Left lobe of liver (tissue), 2 donors: ENCODE results near the gene GRM5. TPM values are rescaled to one million over a fixed set of nuclear protein-coding genes. Genes with fewer than 3 reads are reported as not detected.
"Not testable (repeated sequence)": the region's sequence is repeated elsewhere in the genome, so short reads cannot be mapped to it uniquely, and the experiment has no call there.

ENCODE experiments used
- ATAC-seq: fragments of 200-7000 bp; cut with Tn5 transposase; one replicate; pipeline ENCODE4 v1.9.1; 2020; ENCODE audit warnings: mild to moderate bottlenecking, moderate library complexity
- DNase-seq: peaks from one replicate; pipeline ENCODE4 v3.0.0-alpha.2; 2020; ENCODE audit warnings: low spot score
- total RNA-seq: library from RNA; stranded (reverse); gene quantifications from one replicate; pipeline ENCODE4 v1.2.1, GENCODE V29; 2021
- donor health status: DM: no; HTN: no; CAD: no; lungs with moderate emphysema.
- donor health status: DM: no; HTN: yes; CAD: no.

Gene GRM5
- total RNA-seq, 1 donor from 2014 or later: not detected

- not testable (repeated sequence) for ATAC-seq, DNase-seq
Observed at GRCh38 chr11:88978992-88979391, 86.8 kb downstream of the GRM5 start.

DNA sequence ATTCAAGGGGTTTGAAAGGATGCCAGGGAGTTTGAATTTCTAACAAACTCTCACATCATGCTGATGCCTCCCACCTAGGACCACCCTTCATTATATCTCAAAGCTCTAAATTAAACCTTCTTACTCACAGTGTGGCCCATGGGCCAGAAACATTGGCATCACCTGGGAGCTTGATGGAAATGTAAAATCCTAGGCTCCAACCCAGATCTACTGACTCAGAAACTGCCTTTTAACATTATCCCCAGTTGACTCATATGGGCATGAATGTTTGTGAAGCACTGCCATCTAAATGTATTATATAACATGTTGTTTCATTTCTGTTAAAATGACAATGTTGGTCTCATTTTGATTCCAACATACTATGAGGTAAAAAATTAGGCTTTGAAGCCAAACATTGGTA, 90.3 kb downstream of the GRM5 start:
- ATAC-seq, DNase-seq: not testable (repeated sequence)

- DNase-seq (no peak), ATAC-seq (no peak)
Observed at GRCh38 chr11:88972210-88972609, 93.6 kb downstream of the GRM5 start.

DNA sequence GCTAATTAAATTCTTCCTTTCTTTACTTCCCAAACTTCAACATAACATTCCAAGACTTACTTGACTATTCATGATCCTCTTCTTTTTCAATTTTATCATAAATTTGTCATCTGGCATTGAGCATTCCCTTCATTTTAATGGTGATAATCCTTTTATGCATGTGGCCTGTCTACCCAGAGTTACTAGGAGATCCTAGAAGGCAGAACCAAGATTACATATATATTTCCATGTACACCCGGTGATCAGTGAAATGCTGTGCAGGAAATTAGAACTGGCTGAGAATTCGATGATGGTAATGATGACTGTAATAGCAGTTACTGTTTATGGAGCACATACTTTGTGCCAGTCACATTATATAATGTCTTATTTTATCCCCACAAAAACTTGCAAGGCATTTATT, 104.2 kb downstream of the GRM5 start:
- not testable (repeated sequence) for DNase-seq, ATAC-seq

- ATAC-seq, DNase-seq: not testable (repeated sequence)
Observed at GRCh38 chr11:88959857-88960256, 105.9 kb downstream of the GRM5 start.

- no peak for DNase-seq
- ATAC-seq: no peak
Observed at GRCh38 chr11:88950975-88951374, 114.8 kb downstream of the GRM5 start.

- DNase-seq, ATAC-seq: not testable (repeated sequence)
Observed at GRCh38 chr11:88948908-88949307, 116.9 kb downstream of the GRM5 start.

DNA sequence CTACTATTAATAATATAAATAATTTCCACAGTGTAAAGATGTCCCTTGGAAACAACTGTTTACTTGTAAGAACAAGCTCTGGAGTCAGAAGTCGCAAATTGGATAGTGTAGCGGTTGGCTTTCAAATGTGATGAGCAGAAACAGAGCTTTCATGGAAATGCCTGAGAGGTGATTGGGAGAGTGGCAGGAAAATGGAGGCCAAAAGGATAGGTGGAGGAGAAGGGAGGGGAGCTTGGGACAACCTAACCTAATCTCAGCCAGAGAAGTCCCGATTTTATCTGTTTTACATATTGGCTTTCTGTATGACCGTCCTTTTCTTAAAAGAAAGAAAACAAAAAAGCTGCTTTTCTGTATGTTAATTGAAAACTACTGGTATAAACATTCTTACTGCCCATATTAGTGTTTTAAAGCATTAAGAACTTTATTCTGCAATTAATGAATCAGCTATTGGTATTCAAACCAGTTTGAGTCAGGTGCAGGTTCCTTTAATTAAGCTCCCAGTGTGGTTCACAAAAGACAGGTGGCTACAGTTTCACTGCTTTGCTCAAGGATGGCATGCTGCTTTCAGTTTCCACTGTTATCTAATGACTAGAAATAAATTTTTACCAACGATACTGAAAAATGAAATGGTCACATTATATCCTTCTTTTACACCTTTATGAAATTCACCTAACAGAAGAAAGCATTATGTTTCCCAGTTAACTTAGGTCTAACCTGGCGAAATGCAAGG, 117.8 kb downstream of the GRM5 start:
- ATAC-seq, DNase-seq: not testable (repeated sequence)

DNA sequence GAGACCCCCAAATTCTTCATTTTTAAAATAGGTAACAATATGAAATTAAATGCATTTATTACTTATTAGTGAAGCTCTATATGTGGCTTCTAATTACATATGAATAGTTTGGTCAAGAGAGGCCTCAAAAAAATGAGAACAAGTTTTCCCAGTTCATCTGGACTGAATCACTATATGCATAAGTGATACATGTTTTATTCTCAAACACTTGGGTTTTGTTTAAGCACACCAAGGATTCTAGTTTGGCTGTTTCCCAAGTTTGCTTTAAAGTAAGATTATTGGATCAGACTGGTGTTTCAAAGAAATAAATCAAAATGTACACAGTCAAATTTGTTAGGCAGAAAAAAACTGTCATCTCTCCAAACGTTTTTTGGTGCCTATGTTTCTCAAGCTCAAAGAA, 136.1 kb downstream of the GRM5 start:
- DNase-seq, ATAC-seq: not testable (repeated sequence)

- ATAC-seq, DNase-seq: not testable (repeated sequence)
Observed at GRCh38 chr11:88917065-88917464, 148.7 kb downstream of the GRM5 start.

GRCh38 chr11:88909500-88909899, 156.3 kb downstream of the GRM5 start:
- ATAC-seq (no peak), DNase-seq (no peak)

DNA sequence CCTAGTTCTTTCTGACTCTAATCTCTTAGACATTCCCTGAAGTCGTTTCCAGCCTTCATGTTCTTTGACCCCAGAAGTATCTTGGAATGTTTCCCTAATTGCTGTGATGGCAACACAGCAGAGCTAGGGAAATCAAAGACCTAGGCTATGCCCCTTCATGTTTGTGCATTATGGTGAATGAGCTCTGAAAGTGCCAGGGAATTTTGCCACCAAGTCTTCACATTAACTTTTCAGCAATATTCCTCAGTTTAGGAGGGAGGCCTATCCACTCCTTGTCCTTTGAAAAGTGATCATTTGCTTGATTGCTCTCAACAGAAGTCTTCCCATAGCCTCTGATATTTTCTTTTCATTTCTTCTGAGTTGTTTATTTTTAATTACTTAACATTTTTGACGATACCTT, 164.3 kb downstream of the GRM5 start:
- not testable (repeated sequence) for DNase-seq, ATAC-seq

DNA sequence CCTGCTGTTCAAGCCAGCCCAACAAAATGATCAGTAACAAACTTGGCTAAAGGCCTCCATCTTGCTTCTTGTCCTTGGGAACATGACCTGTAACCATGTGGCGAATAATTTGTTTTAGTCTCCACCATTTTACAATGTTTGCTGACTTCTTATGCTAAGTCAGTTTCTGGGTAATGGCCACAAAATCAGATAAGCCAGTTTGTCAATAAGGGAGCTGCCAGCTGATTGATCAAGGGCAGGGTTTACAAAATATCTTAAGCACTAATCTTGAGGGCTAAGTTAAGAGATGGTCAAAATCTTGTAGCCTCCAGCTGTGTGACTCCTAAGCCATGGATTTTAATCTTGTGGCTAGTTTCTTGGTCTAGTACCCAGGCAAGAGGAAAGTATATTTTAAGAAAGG, 176.9 kb downstream of the GRM5 start:
- DNase-seq, ATAC-seq: not testable (repeated sequence)

DNA sequence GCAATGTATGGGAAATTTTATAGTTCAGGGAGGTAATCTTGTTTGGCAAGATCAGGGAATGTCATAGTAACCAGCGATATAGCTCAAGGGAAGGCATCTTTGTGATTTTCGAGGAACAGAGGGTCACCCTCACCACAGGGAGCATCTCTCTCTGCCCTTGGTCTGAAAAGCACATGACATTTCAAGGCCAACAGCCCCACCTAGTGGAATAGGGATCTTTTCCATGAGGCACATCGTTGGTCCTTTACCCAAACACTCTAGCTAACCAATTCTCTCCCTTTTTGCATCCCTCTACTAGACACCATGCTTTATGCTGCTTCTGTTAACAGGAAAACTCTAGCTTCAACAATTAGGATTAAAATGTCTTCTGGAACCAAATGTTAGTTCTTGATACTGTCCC, 179.0 kb downstream of the GRM5 start:
- ATAC-seq (peak; percentile 93), DNase-seq (peak; percentile 51)

- DNase-seq, ATAC-seq: not testable (repeated sequence)
Observed at GRCh38 chr11:88882800-88883199, 183.0 kb downstream of the GRM5 start.

- DNase-seq (no peak), ATAC-seq (no peak)
Observed at GRCh38 chr11:88861618-88862017, 204.2 kb downstream of the GRM5 start.

GRCh38 chr11:88860431-88860830, 205.4 kb downstream of the GRM5 start:
- DNase-seq, ATAC-seq: not testable (repeated sequence)

DNA sequence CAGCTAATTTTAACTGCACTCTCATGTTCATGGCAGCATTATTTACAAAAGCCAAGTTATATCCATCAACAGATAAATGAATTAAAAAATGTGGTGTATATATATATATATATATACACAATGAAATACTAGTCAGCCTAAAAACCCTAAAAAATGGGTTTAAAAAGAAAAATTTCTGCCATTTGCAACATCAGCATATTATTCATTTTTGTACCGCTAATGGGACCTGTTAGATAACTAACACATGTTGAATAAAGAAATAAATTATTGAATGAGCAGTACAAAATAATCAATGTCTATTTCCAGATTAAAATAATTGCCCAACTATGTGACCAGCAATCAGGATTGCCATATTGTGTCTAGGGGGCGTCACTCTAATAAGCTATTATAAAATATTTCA, 211.8 kb downstream of the GRM5 start:
- DNase-seq, ATAC-seq: not testable (repeated sequence)

GRCh38 chr11:88851547-88851946, 214.2 kb downstream of the GRM5 start:
- peak; percentile 67 for ATAC-seq
- DNase-seq: not testable (repeated sequence)

DNA sequence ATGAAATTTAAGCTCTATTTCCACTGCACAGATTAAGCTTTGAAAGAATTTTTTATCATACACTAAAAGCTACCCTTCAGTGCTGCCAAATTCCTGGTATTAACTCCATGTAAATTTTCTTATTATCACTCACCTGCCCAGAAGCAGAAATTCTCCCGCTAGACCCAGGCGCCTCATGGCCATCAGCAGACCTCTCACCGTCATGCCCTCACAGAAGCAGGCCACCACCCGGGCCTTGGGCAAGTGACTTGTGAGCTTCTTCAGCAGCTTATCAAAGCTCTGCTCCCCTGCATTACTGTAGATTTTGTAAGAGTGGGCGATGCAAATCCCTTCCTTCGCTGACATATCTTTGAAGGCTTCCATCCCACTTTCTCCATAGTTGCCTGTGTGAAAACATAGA, 216.0 kb downstream of the GRM5 start:
- ATAC-seq, DNase-seq: not testable (repeated sequence)

DNA sequence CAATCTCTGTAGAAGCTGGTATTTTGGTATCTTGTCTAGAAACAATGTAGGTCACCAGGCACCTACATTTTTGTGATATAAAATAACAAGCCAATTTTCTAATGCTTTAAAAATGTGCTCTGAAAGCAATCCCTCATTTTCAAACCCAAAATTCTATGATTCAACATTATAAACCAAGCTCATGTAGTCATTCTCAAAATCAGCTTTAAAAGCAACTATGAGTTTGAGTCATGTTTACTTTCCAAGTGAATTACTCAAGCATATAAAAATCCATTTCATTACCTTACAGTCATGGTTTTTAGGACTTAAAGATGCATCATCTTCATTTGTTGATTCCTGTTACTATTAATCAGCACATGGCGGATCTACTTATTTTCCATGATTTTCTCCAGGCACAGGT, 216.4 kb downstream of the GRM5 start:
- ATAC-seq: no peak
- DNase-seq: no peak

DNA sequence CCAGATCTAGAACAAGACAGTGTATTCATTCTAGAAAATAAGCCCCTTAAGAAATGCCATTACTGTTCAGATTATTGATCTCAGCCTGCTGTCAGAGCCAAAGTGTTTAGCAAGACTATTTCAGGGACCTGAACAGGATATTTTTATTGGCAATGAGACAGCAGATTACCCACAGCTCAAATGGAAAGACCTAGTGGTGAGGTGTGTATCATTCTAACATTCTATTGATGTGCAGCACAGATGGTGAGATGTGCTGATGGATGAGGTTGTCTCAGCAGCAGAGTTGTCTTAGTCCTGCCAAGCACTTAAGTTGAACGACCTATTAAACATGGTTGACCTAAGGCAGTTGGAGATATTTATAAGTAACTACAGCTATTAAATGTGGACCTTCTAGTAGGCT, 219.5 kb downstream of the GRM5 start:
- ATAC-seq: peak; percentile 54
- not testable (repeated sequence) for DNase-seq

GRCh38 chr11:88844941-88845340, 220.8 kb downstream of the GRM5 start:
- ATAC-seq, DNase-seq: not testable (repeated sequence)
